ENCODE measurements around the gene IGSF11.

Gene IGSF11

GRCh38 chr3:119025171-119025795, 9.4 kb downstream of the IGSF11 start:
- no peak for DNase-seq (ENCODE audit: extremely low spot score)
- CTCF ChIA-PET: interaction anchor here (0.6 kb wide), 1 partner anchor 260 kb away, joined by 3 read pairs; no protein-coding TSS in a partner anchor
- POLR2A ChIA-PET: interaction anchor here (1.7 kb wide), 1 partner anchor 10 kb away, joined by 5 read pairs; the partner anchor contains the start of gene IGSF11
- TF ChIP-seq SP1 (IDR thresholded peaks at IDR 0.05) (no peak), PKNOX1 (IDR thresholded peaks at IDR 0.05) (no peak), BHLHE40 (IDR thresholded peaks at IDR 0.05; ENCODE audit: borderline replicate concordance) (no peak)

- CTCF ChIA-PET: no interaction called here
- POLR2A ChIA-PET: no interaction called here
- TF ChIP-seq BHLHE40 (IDR thresholded peaks at IDR 0.05; ENCODE audit: borderline replicate concordance) (no peak), ELF4 (IDR thresholded peaks at IDR 0.05) (no peak), LEF1 (IDR thresholded peaks at IDR 0.05; ENCODE audit: borderline replicate concordance) (no peak), L3MBTL2 (conservative IDR thresholded peaks at IDR 0.05) (no peak), NFRKB (IDR thresholded peaks at IDR 0.05) (no peak), ARNT (IDR thresholded peaks at IDR 0.05) (no peak), TARDBP (IDR thresholded peaks at IDR 0.05) (no peak), FOXM1 (IDR thresholded peaks at IDR 0.05; ENCODE audit: borderline replicate concordance) (no peak), FOXK2 (IDR thresholded peaks at IDR 0.05) (no peak), FOXA1 (IDR thresholded peaks at IDR 0.05) (no peak), SP1 (IDR thresholded peaks at IDR 0.05) (no peak), ZNF384 (IDR thresholded peaks at IDR 0.05) (no peak), PKNOX1 (IDR thresholded peaks at IDR 0.05) (no peak)
- no peak for DNase-seq (ENCODE audit: extremely low spot score)
Measured at GRCh38 chr3:119019767-119020518, 14.7 kb downstream of the IGSF11 start.

GRCh38 chr3:119018690-119019463, 15.8 kb downstream of the IGSF11 start:
- ChIA-PET POLR2A (no interaction called here), CTCF (no interaction called here)
- DNase-seq (ENCODE audit: extremely low spot score): no peak

GRCh38 chr3:119015942-119016341, 18.7 kb downstream of the IGSF11 start:
- DNase-seq (ENCODE audit: extremely low spot score): no peak
- ChIA-PET POLR2A (no interaction called here), CTCF (no interaction called here)
- TF ChIP-seq ELF4 (IDR thresholded peaks at IDR 0.05) (no peak), SUZ12 (IDR thresholded peaks at IDR 0.05) (no peak), FOXM1 (IDR thresholded peaks at IDR 0.05; ENCODE audit: borderline replicate concordance) (no peak), HDGF (IDR thresholded peaks at IDR 0.05; ENCODE audit: borderline replicate concordance) (no peak), L3MBTL2 (conservative IDR thresholded peaks at IDR 0.05) (no peak), NFRKB (IDR thresholded peaks at IDR 0.05) (no peak), ARNT (IDR thresholded peaks at IDR 0.05) (no peak), PKNOX1 (IDR thresholded peaks at IDR 0.05) (no peak), TARDBP (IDR thresholded peaks at IDR 0.05) (no peak), CTBP1 (IDR thresholded peaks at IDR 0.05; ENCODE audit: borderline replicate concordance) (no peak), LEF1 (IDR thresholded peaks at IDR 0.05; ENCODE audit: borderline replicate concordance) (no peak), ZNF384 (IDR thresholded peaks at IDR 0.05) (no peak)

More at GRCh38 chr3:119018690-119019463, 15.8 kb downstream of the IGSF11 start:
- TF ChIP-seq ZNF384 (IDR thresholded peaks at IDR 0.05) (no peak), BHLHE40 (IDR thresholded peaks at IDR 0.05; ENCODE audit: borderline replicate concordance) (no peak), LEF1 (IDR thresholded peaks at IDR 0.05; ENCODE audit: borderline replicate concordance) (no peak), PKNOX1 (IDR thresholded peaks at IDR 0.05) (no peak), ELF4 (IDR thresholded peaks at IDR 0.05) (no peak), SUZ12 (IDR thresholded peaks at IDR 0.05) (no peak), SP1 (IDR thresholded peaks at IDR 0.05) (no peak), HDGF (IDR thresholded peaks at IDR 0.05; ENCODE audit: borderline replicate concordance) (no peak), CTBP1 (IDR thresholded peaks at IDR 0.05; ENCODE audit: borderline replicate concordance) (no peak), FOXM1 (IDR thresholded peaks at IDR 0.05; ENCODE audit: borderline replicate concordance) (no peak), FOXA1 (IDR thresholded peaks at IDR 0.05) (no peak), L3MBTL2 (conservative IDR thresholded peaks at IDR 0.05) (no peak), FOXK2 (IDR thresholded peaks at IDR 0.05) (no peak), ARNT (IDR thresholded peaks at IDR 0.05) (no peak), NFRKB (IDR thresholded peaks at IDR 0.05) (no peak), TARDBP (IDR thresholded peaks at IDR 0.05) (no peak)

GRCh38 chr3:119013951-119014350, 20.7 kb downstream of the IGSF11 start:
- ChIA-PET POLR2A (no interaction called here), CTCF (no interaction called here)
- DNase-seq (ENCODE audit: extremely low spot score): no peak
- TF ChIP-seq BHLHE40 (IDR thresholded peaks at IDR 0.05; ENCODE audit: borderline replicate concordance) (no peak), FOXK2 (IDR thresholded peaks at IDR 0.05) (no peak), NFRKB (IDR thresholded peaks at IDR 0.05) (no peak), SUZ12 (IDR thresholded peaks at IDR 0.05) (no peak), FOXA1 (IDR thresholded peaks at IDR 0.05) (no peak), LEF1 (IDR thresholded peaks at IDR 0.05; ENCODE audit: borderline replicate concordance) (no peak), CTBP1 (IDR thresholded peaks at IDR 0.05; ENCODE audit: borderline replicate concordance) (no peak), TARDBP (IDR thresholded peaks at IDR 0.05) (no peak), ZNF384 (IDR thresholded peaks at IDR 0.05) (no peak), PKNOX1 (IDR thresholded peaks at IDR 0.05) (no peak), ELF4 (IDR thresholded peaks at IDR 0.05) (no peak), SP1 (IDR thresholded peaks at IDR 0.05) (no peak), L3MBTL2 (conservative IDR thresholded peaks at IDR 0.05) (no peak), ARNT (IDR thresholded peaks at IDR 0.05) (no peak)
